ENCODE measurements around the gene UBB.

GRCh38 chr17:16378636-16379282 lies 2.1 kb upstream of the UBB start:
- TF ChIP-seq, protein P1, sequence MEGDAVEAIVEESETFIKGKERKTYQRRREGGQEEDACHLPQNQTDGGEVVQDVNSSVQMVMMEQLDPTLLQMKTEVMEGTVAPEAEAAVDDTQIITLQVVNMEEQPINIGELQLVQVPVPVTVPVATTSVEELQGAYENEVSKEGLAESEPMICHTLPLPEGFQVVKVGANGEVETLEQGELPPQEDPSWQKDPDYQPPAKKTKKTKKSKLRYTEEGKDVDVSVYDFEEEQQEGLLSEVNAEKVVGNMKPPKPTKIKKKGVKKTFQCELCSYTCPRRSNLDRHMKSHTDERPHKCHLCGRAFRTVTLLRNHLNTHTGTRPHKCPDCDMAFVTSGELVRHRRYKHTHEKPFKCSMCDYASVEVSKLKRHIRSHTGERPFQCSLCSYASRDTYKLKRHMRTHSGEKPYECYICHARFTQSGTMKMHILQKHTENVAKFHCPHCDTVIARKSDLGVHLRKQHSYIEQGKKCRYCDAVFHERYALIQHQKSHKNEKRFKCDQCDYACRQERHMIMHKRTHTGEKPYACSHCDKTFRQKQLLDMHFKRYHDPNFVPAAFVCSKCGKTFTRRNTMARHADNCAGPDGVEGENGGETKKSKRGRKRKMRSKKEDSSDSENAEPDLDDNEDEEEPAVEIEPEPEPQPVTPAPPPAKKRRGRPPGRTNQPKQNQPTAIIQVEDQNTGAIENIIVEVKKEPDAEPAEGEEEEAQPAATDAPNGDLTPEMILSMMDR (IDR thresholded peaks at IDR 0.05; ENCODE audit: insufficient read depth, low read depth, low read length) = no peak
- no peak for TF ChIP-seq EZH2 (IDR thresholded peaks at IDR 0.05; ENCODE audit: insufficient read depth, low read length)
